Measurements from ENCODE around the gene FGF3.

The FGF3 gene

GRCh38 chr11:69823641-69824265 is 4.5 kb upstream of the FGF3 start:
- no peak overlapping the region for H3K9ac ChIP-seq (ENCODE audit: low read depth, low read length)
- DNase-seq (no peak), ATAC-seq (ENCODE audit: insufficient read depth, low read depth) (no peak)
- no peak overlapping the region for H3K4me3 ChIP-seq (ENCODE audit: low read depth in 1 of 2, low read length in 2 of 2)
- no peaks in the 10 kb centered on the region for H3K79me2 ChIP-seq (ENCODE audit: insufficient read depth, low read length)
- H3K36me3 ChIP-seq (ENCODE audit: insufficient read depth, low read length): no peaks in the 10 kb centered on the region
- no peaks in the 10 kb centered on the region for H3K9me3 ChIP-seq (ENCODE audit: insufficient read depth, low read length, severe bottlenecking)
- H3K27me3 ChIP-seq (ENCODE audit: insufficient read depth, low read length, poor library complexity): no peaks in the 10 kb centered on the region
- no peaks in the 10 kb centered on the region; the same call in 1 of the 2 replicates for H4K20me1 ChIP-seq (ENCODE audit: insufficient read depth, low read length)
- H3K27ac ChIP-seq (ENCODE audit: low read length): no peak overlapping the region
- no peak for TF ChIP-seq CTCF (IDR thresholded peaks at IDR 0.05; ENCODE audit: borderline replicate concordance, extremely low read depth, low read length, poor library complexity, severe bottlenecking)
- no peak for TF ChIP-seq EZH2 (IDR thresholded peaks at IDR 0.05; ENCODE audit: borderline replicate concordance, low read depth, low read length, severe bottlenecking)
- H3K4me1 ChIP-seq (ENCODE audit: insufficient read depth, low read length): no peaks in the 10 kb centered on the region
- H2AFZ ChIP-seq (ENCODE audit: low read depth, low read length): no peak overlapping the region
- H3K4me2 ChIP-seq (ENCODE audit: insufficient read depth, low read length): no peak overlapping the region

- Histone ChIP-seq H3K4me1 (ENCODE audit: insufficient read depth, low read length) (no peaks in the 10 kb centered on the region), H3K9ac (ENCODE audit: low read depth, low read length) (no peak overlapping the region), H4K20me1 (ENCODE audit: insufficient read depth, low read length) (no peaks in the 10 kb centered on the region; the same call in 1 of the 2 replicates), H2AFZ (ENCODE audit: low read depth, low read length) (no peak overlapping the region), H3K36me3 (ENCODE audit: insufficient read depth, low read length) (no peaks in the 10 kb centered on the region), H3K27me3 (ENCODE audit: insufficient read depth, low read length, poor library complexity) (no peaks in the 10 kb centered on the region), H3K4me2 (ENCODE audit: insufficient read depth, low read length) (no peak overlapping the region), H3K9me3 (ENCODE audit: insufficient read depth, low read length, severe bottlenecking) (no peaks in the 10 kb centered on the region), H3K4me3 (ENCODE audit: low read depth in 1 of 2, low read length in 2 of 2) (no peak overlapping the region), H3K79me2 (ENCODE audit: insufficient read depth, low read length) (no peaks in the 10 kb centered on the region), H3K27ac (ENCODE audit: low read length) (no peak overlapping the region)
- DNase-seq (no peak), ATAC-seq (ENCODE audit: insufficient read depth, low read depth) (no peak)
- TF ChIP-seq EZH2 (IDR thresholded peaks at IDR 0.05; ENCODE audit: borderline replicate concordance, low read depth, low read length, severe bottlenecking): no peak
- no peak for TF ChIP-seq CTCF (IDR thresholded peaks at IDR 0.05; ENCODE audit: borderline replicate concordance, extremely low read depth, low read length, poor library complexity, severe bottlenecking)
Observed at GRCh38 chr11:69822676-69823494, 3.7 kb upstream of the FGF3 start.

- H3K79me2 ChIP-seq (ENCODE audit: insufficient read depth, low read length): no peaks in the 10 kb centered on the region
- TF ChIP-seq CTCF (IDR thresholded peaks at IDR 0.05; ENCODE audit: borderline replicate concordance, extremely low read depth, low read length, poor library complexity, severe bottlenecking) (no peak), EZH2 (IDR thresholded peaks at IDR 0.05; ENCODE audit: borderline replicate concordance, low read depth, low read length, severe bottlenecking) (no peak)
- no peak for DNase-seq
- H3K4me2 ChIP-seq (ENCODE audit: insufficient read depth, low read length): no peak overlapping the region
- no peak overlapping the region for H3K9ac ChIP-seq (ENCODE audit: low read depth, low read length)
- H3K4me1 ChIP-seq (ENCODE audit: insufficient read depth, low read length): no peaks in the 10 kb centered on the region
- ATAC-seq (ENCODE audit: insufficient read depth, low read depth): no peak
- H4K20me1 ChIP-seq (ENCODE audit: insufficient read depth, low read length): no peaks in the 10 kb centered on the region; the same call in 1 of the 2 replicates
- no peaks in the 10 kb centered on the region for H3K9me3 ChIP-seq (ENCODE audit: insufficient read depth, low read length, severe bottlenecking)
- no peaks in the 10 kb centered on the region for H3K36me3 ChIP-seq (ENCODE audit: insufficient read depth, low read length)
- H3K27ac ChIP-seq (ENCODE audit: low read length): no peak overlapping the region
- H3K4me3 ChIP-seq (ENCODE audit: low read depth in 1 of 2, low read length in 2 of 2): no peak overlapping the region
- no peaks in the 10 kb centered on the region for H3K27me3 ChIP-seq (ENCODE audit: insufficient read depth, low read length, poor library complexity)
- H2AFZ ChIP-seq (ENCODE audit: low read depth, low read length): no peak overlapping the region
Observed at GRCh38 chr11:69821511-69822040, 2.4 kb upstream of the FGF3 start.
